Activated CD8-positive, alpha-beta memory T cell treated with anti-CD3 and anti-CD28 coated beads, Interleukin-2, amount 50 U/mL, for 48 hours (primary cell): ENCODE data around the gene ASB1.

Experiments used
- DNase-seq: peaks from one replicate; pipeline ENCODE4 v3.0.0-alpha.2; 2020

ASB1 gene

DNA sequence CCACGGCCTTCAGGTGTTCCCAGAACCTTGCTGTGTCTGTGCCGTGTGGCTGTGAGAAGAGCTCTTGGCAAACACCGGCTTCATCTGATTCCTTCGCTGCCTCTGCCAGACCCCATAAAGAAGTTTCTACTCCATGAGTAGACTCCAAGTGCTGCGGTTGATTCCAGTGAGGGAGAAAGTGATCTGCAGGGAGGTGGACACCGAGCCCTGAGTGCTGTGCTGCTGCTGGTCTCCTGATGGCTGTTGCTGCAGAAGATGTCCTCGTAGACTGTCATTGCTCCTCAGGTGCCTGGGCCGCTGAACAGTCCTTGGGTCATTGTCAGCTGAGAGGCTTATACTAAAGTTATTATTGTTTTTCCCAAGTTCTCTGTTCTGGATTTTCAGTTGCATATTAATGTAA, 19.6 kb downstream of the ASB1 start:
- DNase-seq, result no peak

DNA sequence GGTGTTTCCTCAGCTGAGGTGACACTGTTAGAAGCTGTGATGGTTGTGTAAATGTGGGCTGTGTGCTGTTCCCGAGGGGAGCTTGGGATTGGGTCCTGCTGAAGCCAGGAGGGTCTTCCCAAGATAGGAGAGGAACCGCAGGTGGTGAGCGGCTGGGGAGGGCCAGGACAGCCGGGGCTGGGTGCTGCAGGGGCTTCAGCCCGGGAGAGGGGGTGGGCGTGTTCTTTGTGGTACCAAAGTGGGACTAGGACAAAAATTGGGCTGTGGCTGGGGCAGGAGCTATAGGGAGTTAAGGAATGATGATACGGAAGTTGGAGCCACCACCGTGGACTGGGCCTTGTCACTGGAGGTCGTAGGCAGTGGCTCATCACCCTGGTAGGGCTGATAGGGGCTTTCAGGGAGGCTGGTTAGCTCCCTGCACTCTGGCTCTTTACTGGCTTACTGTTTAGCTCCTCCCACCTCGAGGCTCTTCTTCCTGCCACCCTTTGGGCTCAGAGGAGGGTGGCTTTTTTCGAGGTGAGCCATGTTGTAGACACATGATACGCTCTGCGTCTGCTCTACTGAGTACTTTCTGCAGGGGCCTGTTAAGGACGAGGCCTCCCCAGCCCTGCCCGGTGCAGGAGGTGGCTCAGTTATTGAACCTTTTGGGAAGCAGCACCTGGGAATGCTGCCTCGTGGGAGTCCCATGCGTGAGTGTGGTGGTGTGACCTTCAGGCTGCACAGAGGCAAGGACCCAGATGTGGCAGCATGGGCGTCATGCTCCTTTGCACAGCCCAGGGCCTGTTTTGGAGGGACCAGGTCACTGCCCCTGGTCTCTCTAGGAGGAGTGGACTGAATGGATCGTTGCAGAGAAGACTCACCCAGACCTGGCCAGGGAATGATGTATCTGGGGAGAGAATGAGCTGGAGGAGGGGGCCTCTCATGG, 21.6 kb downstream of the ASB1 start:
- no peak for DNase-seq

DNA sequence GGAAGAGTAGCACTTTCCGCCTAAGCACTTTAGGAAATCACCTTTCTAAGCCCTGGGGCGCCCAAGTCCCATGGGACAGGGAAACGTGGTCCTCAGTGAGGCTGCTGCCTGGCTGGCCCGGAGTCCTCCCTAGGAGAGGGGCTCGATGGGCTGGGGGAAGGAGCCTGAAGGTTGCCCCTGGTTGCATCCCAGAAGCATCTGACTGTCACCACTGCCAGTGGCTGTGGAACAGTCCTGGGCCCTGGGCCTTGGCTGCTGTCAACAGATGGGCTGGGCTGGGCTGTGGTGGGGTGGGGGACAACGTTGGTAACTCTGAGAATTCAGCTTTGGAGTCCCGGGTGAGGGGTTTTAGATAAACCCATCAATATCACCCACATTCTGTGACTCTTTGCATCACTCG, 22.5 kb downstream of the ASB1 start:
- no peak for DNase-seq

DNA sequence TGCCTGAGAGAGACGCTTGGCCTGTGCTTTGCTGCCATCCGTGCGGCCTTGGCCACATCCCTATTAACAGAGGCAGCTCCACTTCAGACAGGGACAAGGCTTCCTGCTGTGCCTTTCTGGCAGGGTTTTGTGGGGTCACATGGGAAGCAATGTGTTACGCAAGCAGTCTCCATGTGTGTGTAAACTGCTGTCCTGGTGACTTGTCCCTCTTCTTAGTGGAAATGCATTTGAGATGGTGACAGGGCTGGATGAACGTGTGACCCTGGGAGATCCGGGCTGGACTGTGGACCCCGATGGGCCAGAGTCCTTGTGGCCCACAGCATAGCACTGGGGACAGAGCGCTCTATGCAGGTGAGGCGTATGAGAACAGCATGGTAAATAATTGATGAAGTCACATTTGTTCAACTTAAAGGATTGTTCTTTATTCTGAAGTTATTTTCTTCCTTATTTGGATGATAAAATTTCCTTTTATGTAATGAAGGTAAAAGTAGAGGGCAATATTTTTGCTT, 23.2 kb downstream of the ASB1 start:
- DNase-seq, result no peak

DNA sequence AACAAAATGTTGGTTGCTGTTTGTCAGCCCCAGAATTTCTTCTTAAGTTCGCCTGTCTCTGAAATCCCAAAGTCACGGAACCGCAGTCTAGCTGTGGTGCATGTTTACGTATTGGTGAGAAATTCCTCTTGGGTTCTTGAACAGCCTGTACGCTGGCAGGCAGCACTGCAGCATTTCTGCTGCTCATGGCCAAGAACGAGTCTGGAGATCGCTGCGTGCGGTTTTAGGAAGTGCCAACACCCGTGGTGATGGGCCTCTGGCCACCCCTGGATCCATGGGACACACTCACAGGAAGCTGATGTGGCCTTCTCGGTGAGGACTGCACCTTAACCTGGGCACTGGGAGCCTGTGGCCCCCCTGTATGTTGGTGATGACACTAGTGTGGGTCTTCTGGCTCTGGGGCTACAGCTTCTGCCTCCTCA, 23.7 kb downstream of the ASB1 start:
- no peak for DNase-seq

DNA sequence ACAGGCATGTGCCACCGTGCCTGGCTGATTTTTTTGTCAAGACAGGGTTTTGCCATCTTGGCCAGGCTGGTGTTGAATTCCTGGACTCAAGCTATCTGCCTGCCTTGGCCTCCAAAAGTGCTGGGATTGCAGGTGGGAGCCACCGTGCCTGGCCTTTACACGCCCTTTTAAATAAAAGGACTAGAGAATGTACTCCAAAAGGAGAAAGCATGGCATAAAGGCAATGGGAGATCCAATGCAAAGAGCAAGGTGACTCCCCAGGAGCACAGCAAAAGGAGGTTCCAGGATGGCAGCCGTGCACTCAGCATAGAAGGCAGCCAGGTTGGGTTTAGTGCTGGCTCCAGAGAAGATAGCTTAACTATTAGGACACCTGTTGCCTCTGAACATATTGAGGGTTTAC, 27.1 kb downstream of the ASB1 start:
- DNase-seq, result no peak

DNA sequence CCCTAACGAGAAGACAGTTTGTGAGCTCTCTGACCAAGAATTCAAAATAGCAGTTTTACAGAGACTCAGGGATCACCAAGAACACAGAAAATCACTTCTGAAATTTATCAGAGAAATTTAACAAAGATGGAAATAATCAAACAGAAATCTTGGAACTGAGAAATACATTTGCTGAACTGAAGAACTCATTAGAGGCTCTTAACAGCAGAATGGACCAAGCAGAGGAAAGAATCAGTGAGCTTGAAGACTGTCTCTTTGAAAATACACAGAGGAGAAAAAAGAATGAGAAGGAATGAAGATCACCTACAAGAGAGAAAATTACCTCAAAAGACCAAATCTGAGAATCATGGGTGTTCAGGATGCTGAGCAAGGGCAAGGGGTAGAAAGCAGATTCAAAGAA, 29.7 kb downstream of the ASB1 start:
- no peak for DNase-seq

DNA sequence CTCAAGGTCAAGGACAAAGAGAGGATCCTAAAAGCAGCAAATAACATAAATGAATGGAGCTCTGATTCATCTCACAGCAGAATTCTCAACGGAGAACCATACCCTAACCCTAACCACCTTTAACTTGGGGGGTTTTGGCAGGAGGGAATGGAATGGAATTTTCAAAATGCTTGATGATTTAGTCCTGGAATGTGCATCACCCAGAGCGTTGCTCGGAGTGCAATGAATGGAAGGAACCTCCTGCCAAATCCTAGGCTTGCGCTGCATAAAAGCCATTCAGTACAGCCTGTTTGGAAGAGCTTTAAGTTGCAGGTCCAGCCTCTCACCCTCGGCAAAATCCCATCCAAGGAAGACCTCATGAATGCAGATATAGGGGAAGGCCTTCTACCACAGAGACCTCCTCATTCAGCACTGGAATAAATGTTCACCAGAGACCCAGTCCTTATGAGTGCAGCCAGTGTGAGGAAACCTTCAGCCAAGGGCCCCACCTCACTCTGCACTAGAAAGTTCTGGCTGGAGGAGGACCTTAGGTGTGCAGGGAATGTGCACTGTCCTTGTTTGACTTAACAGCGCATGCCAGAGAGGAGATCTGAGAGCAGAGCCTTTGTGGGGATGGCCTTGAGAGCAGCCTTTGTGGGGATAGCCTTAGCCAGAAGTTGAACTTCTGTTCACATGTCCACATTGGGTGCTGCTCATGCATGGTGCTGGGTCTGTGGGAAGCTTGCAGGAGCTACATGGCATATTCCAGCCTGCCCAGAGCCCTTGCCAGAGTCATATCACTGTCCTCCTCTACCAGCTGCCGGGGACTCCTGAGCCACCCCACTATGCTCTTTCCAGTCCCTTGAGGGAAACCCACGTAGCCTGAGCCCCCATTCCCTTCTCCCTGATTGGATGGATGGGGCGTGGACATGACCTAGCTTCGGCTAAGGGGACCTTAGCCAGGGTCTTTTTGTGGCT, 30.5 kb downstream of the ASB1 start:
- DNase-seq, result no peak

DNA sequence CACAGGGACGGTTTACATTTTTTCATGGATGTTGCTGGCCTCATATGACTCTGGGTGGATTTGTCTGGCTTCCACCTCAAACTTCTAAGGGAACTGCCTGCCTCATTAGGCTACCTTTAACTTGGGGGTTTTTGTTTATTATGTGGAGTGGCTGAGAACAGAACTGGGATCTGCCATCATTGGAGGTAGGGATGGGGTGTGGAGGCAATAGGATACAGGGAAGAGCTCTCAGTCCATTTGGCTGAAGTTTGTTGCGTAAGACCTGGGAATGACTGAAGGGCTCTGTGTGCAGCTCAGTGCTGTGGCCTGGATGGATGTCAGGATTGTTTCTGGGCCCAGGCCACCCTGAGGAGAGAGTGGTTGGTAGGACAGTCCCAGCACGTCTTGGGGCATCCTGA, 31.2 kb downstream of the ASB1 start:
- DNase-seq, result no peak

DNA sequence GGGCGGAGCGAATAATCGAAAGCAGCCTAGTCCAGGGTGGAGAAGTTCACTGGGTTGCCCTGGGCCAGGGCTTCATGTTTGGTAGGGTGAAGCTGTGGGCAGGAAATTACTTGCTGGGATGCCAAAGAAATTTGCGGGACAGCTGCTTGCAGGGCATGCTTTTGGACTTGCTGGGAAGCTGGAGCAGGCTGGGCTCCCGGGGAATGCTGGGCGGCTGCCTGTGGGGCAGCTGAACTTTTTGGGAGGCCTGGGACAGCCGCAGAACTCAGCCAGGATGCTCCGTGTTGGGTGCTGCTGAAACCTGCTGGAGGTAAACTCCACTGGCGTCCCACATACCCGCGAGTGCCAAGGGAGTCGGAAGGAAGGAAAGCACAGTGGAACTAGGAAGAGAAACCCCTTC, 31.9 kb downstream of the ASB1 start:
- no peak for DNase-seq

DNA sequence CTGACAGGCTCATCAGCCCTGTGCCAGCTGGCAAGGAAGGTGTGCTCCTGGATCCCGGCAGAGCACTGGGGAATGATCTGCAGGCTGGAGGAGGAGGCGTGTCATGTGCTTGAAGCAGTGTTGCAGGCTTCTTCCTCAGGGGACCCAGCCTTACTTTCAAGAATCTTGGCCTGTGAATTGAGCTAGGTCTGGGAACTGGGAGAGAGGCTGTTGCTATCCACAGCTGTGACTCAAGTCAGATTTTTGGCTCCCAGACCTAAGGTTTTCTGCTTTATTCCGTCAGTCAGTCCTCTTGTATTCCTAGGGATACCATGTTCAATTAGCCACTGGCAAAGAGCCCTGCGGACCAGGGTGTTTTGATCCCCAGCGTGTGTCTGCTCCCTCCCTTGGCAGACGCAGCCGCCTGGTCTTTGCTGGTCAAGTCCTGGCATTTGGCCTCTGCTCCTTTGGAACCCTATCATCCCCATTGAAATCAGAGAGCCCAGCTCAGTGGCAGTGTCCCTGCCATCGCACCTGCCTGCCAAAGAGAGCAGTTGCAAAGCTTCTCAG, 32.4 kb downstream of the ASB1 start:
- no peak for DNase-seq

DNA sequence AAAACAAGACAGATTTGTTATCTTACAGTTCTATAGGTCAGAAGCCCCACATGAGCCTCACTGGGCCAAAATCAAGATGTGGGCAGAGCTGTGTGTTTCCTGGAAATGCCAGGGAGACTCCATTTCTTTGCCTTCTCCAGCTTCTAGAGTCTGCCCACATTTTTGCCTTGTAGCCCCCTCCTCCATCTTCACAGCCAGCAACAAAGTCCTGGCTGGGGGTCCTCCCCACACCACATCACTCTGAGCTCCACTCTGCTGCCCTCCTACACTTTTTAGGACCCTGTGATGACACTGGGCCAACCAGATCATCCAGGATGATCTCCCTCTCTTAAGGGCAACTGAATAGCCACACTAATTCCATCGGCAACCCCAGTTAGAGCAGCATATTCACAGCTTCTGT, 34.3 kb downstream of the ASB1 start:
- no peak for DNase-seq

DNA sequence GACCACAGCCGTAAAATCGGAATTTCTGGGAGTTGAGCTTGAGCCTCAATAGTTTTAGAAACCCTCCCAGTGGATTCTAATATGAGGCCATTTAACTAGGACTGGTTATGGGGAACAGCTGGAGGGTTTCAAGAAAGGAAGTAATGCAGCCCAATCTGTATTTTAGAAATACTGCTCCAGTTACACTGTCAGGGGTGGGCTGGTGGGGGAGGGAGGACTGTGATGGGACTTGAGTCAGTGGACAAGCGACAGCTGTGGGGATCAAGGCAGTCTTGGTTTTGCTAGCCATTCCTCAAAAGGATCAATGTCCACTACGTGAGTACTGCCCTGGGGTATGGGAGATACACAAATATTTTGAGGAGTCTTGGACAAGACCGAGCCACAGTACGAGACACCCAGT, 34.8 kb downstream of the ASB1 start:
- DNase-seq, result no peak

DNA sequence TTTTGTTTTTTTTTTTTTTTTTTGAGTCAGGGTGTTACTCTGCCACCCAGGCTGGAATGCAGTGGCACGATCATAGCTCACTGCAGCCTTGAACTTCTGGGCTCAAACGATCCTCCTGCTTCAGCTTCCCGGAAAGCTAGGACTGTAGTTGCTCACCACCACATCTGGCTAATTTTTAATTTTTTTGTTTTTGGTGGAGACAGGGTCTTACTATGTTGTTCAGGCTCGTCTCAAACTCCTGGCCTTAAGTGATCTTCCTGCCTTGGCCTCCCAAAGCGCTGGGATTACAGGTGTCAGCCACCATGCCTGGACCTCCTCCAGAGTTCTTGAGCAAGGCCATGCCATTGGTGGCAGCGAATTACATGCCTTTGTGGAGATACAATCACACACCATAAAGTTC, 35.2 kb downstream of the ASB1 start:
- DNase-seq, result no peak

DNA sequence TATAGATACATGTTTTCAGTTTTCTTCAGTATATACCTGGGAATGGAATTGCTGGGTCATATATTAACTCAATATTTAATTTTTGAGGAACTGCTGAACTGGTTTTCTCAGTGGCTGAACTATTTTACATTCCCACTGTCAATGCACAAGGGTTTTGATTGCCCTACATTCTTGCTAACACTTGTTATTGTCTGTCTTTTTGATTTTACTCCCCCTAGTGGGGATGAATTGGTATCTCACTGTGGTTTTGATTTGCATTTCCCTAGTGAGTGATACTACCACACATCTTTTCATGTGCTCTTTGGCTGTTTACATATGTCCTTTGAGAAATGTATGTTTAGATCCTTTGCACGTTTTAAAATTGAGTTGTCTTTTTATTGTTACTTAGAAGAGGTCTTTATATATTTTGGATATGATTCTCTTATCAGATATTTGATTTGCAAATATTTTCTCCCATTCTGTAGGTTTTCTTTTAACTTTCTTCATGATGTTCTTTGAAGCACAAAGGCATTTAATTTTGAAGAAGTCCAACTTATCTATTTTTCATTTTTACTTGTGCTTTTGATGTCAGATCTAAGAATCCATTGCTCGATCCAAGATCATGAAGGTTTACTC, 36.2 kb downstream of the ASB1 start:
- DNase-seq, result no peak

DNA sequence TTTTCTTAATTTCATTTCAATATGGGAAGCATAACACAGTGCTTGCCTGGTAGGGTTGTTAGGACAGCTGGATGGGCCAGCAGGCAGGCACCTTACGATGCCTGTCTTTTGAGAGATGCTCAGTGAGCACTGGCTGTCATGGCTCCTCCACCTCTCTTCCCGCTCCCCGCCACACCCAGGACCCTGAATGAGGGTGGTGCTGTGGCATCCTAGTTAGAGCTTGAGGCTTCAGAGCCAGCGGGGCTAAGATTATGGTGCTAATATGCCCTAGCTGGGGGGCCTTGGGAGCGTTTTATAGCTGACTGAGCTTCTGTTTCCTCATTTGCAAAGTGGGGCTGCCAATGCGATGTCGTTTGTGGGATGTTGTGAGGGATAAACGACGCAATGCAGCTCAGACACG, 37.7 kb downstream of the ASB1 start:
- DNase-seq, result no peak

DNA sequence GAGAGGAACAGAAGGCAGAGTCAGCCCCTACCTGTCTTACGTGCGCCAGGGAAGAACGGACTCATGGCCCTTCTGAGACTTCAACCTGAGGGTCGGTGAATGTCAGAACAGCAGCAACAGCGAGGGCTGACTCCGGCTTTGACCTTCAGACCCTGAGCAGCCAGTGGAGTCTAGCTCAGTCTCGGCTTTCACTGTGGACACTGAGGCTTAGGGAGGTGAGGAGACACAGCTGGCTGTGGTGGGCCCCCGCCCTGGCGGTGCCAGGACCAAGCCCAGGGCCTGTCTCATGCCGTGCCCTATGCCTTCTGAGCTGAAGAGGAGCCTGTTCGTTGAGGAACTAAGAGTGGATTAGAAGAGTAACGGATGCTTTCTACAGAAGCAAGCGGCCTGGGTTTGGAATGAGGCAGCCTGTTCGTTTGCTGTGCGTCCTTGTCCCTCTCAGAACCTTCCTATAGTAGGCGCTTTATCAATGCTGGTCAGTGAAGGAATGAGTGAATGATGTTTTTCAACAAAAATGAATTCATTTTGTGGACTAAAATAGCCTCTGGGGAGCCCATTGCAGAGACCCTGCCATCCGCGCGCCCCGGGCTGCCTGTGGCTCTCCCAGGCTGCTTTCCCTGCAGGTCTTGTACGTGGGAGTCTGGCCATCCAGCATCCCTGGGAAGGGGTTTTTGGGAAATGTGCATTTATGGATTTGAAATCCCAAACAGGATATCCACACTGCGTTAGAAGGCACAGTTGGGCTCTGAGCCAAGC, 38.9 kb downstream of the ASB1 start:
- no peak for DNase-seq

DNA sequence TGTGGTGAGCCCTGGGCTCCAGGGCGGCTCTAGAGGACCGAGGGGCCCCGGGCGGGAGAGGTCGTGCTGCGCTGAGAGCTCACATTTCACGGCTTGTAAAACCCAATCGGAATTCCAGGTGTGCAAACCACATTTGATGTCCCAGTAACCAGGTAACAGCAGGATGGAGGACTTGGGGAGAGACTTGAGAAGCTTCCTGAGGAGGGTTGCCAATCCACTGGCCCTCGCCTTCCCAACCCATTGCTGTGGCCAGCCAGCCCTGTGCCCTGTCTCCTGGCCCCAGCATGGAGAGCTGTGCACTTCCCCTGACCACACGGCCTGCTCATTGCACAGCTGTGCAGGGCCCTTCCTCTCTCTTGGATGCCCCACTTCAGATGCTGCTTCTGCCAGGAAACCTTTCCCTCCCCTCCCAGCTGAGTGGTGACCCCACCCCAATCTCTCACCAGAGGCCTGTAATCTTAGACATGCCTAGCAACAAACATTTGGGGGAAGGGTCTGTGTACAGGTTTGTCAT, 39.6 kb downstream of the ASB1 start:
- no peak for DNase-seq

DNA sequence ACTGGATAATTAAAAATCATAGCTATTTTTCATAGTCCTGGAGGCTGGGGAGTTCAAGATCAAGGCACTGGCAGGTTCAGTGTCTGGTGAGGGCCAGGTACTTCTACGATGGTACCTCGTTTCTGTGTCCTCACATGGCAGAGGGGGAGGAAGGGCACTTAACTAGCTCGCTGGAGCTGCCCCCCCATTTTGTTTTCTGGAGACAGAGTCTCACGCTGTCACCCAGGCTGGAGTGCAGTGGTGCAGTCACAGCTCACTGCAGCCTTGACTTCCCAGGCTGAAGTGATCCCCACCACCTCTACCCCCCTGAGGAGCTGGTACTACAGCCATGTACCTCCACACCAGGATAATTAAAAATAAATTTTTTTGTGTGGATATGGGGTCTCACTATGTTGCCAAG, 40.3 kb downstream of the ASB1 start:
- DNase-seq, result no peak

DNA sequence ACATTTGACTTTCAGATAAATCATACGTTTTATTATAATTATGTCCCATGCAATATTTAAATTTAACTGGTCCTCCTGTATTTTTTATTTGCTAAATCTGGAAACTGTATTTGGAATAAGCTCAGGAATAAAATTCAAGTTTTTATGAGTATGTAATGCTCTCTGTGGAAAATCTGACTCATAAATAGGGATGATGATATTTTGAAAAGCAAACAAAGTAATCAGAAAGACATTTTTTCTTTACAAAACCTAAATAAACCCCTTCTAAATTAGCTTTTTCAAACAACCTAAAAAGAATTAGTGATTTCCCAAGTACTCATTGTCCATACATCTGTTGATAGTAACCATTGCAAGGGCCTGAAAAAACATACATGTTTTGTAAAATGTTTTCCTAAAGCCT, 41.1 kb downstream of the ASB1 start:
- DNase-seq, result no peak

DNA sequence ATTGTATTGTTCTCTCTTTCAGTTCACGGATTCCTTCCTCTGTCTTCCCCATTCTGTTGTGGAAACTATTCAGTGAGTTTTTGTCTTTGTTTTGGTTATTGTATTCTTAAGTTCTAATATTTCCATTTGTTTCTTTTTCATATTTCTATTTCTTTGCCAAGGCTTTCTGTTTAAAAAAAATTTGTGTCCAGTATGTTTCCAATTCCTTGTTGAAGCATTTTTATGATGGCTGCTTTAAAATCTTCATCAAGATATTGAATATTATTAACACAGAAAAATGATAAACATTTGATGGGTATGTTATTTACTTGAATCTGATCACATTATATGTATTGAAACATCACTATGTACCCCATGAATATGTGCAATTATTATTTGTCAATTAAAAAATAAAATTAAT, 42.4 kb downstream of the ASB1 start:
- DNase-seq, result no peak

DNA sequence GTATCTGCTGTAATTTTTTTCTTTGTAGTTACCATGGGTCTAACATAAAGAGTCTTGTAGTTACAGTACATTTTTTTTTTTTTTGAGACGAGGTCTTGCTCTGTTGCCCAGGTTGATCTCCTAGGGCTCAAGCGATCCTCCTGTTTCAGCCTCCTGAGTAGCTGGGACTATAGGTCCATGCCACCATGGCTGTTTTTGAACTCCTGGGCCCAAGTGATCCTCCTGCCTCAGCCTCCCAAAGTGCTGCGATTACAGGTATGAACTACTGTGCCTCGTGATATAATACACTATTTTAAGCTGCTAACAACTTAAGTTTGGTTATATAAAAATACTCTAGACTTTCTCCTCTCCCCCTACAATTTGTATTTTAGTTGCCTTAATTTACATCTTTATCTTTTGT, 46.3 kb downstream of the ASB1 start:
- no peak for DNase-seq
